Heart right ventricle (tissue), 16 donors: Measurements from ENCODE around the gene FIS1. TPM values are rescaled to one million over a fixed set of nuclear protein-coding genes. Genes with fewer than 3 reads are reported as not detected.
"Not testable (repeated sequence)": the region's sequence is repeated elsewhere in the genome, so short reads cannot be mapped to it uniquely, and the experiment has no call there.

Experiments used
- ATAC-seq, 8 donors: fragments of 200-7000 bp; cut with Tn5 transposase; one replicate each; pipeline ENCODE4 v1.9.1; 2020; ENCODE audit warnings: mild to moderate bottlenecking in 8 of 8, moderate library complexity in 8 of 8, moderate number of reproducible peaks in 1 of 8
- DNase-seq, 2 donors: peaks; one replicate each; pipeline ENCODE4 v3.0.0-alpha.2; 2020
- H3K27ac ChIP-seq, 10 donors: fragments of 200-600 bp; sonication (generic) in 2 of 10; one replicate each; pipeline versions ENCODE4 v1.5.0 to v1.8.0; 2020 to 2022; ENCODE audit warnings: mild to moderate bottlenecking in 3 of 10
- H3K27me3 ChIP-seq, 7 donors: fragments of 200-600 bp; one replicate each; pipeline ENCODE4 v1.8.0; 2021 to 2022; ENCODE audit warnings: mild to moderate bottlenecking in 2 of 7
- H3K36me3 ChIP-seq, 9 donors: fragments of 200-600 bp; sonication (generic) in 1 of 9; one replicate each; pipeline versions ENCODE4 v1.5.0 to v1.8.0; 2020 to 2022; ENCODE audit warnings: mild to moderate bottlenecking in 2 of 9
- H3K4me1 ChIP-seq, 9 donors: fragments of 200-600 bp; sonication (generic) in 1 of 9; one replicate each; pipeline versions ENCODE4 v1.5.0 to v1.8.0; 2020 to 2022; ENCODE audit warnings: mild to moderate bottlenecking in 4 of 9
- H3K4me3 ChIP-seq, 10 donors: fragments of 200-600 bp; sonication (generic) in 2 of 10; one replicate each; pipeline versions ENCODE4 v1.5.0 to v1.8.0; 2020 to 2022; ENCODE audit warnings: mild to moderate bottlenecking in 7 of 10, moderate library complexity in 2 of 10
- H3K9me3 ChIP-seq, 11 donors: fragments of 200-600 bp in 10 of 11; sonication (generic) in 2 of 11; one replicate each; pipeline versions ENCODE4 v1.5.0 to v1.8.0; 2013 to 2022; ENCODE audit warnings: mild to moderate bottlenecking in 2 of 11, control low read depth in 1 of 11, moderate library complexity in 1 of 11
- CTCF ChIP-seq, 9 donors: fragments of 200-600 bp; sonication (generic) in 2 of 9; IDR thresholded peaks; one replicate each; pipeline versions ENCODE4 v1.5.0 to v1.8.0; 2021 to 2022; ENCODE audit warnings: antibody characterized with exemption in 9 of 9, mild to moderate bottlenecking in 5 of 9, moderate library complexity in 1 of 9
- WGBS, 2 donors: extraction: QIAGEN DNeasy Blood & Tissue Kit; methylation state at CpG; one replicate each; pipeline ENCODE4 v1.1.7; 2013; ENCODE audit warnings: inconsistent platforms in 1 of 2; 5-methylcytosine and 5-hydroxymethylcytosine counted together
- intact Hi-C, 10 donors: fragments of 100-400 bp; cut with DNase I; formaldehyde crosslinking; loops; one replicate each; pipeline versions ENCODE4 v1.11.1 to v1.14.2; 2022
- polyA plus RNA-seq, 2 donors: library from polyadenylated mRNA; stranded (reverse); fragments of 200-250 nt; gene quantifications; one replicate each; pipeline ENCODE4 v1.2.3, GENCODE V29; 2013
- total RNA-seq, 10 donors: library from RNA; stranded (reverse); fragmentation: NEBNext Ultra II Directional in 3 of 10; extraction: Animal tissue kit (Norgen Biotek cat#: 25700) in 3 of 10; gene quantifications; one replicate each; pipeline versions ENCODE4 v1.2.1 to v1.2.4, GENCODE V29; 2021 to 2023
- donor health status: Arrhythmogenic right ventricular cardiomyopathy.
- donor health status: ischemic (EF 13 %, LVEDD 7.1; RV severe dilation, severe dysfunction).
- donor health status: healthy with polysubstance abuse.
- donor health status: DM: no; HTN: yes; CAD: no.
- donor health status: DM: no; HTN: no; CAD: no.
- donor health status: ischemic (EF 25% LVEDD 6.9; RV normal size, moderate dysfunction).
- donor health status: ischemic (EF 25% LVEDD 5.7; RV mildly dilated, moderate dysfunction).
- donor health status: healthy.
- donor health status: DM: yes; HTN: yes; CAD: no.
- donor health status: Ischemic cardiomyopathy.
- donor health status: ischemic (EF 35%, LVEDD 5.7; RV mildly dilated, moderate dysfunction).
- donor health status: nonischemic (EF 11% LVEDD 7.7; RV severe dilation, severe dysfunction).
- donor health status: DM: yes; HTN: yes; CAD: no.
- donor health status: PGD.
- donor health status: ischemic (EF 29% LVEDD 5.4; RV normal size, mild dysfunction).
- donor health status: nonischemic (EF 23%, LVEDD 6.1; RV moderate dilation, normal function).

FIS1 gene
- total and polyA plus RNA-seq, 12 donors, result 147 to 439 (median 292) TPM

GRCh38 chr7:101290186-101291037 is 45.5 kb upstream of the FIS1 start:
- DNase-seq (peak; percentile 49 to 63), ATAC-seq (peak; percentile 58 to 80 (median 66))
- intact Hi-C loops, H3K9me3 ChIP-seq, H3K4me3 ChIP-seq, H3K36me3 ChIP-seq, H3K27ac ChIP-seq, H3K4me1 ChIP-seq: not testable (repeated sequence)
- WGBS, 2 donors, result 24 to 32% methylated on average over 14 to 16 of the region's 18 CpGs
- peaks cover 0 to 67% (median 50%) of the 10 kb centered on the region in 7 donors for H3K27me3 ChIP-seq
- TF ChIP-seq CTCF (IDR thresholded peaks at IDR 0.05), result peak; percentile 57 to 79 (median 71)

- 42 to 59% methylated on average over 4 of the region's 4 CpGs for WGBS, 2 donors
- H3K27ac ChIP-seq, H3K9me3 ChIP-seq, DNase-seq, H3K4me3 ChIP-seq, H3K4me1 ChIP-seq, H3K36me3 ChIP-seq: not testable (repeated sequence)
- ATAC-seq, result peak in 6 of 8 donors; percentile 36 to 79 (median 47)
- peaks cover 0 to 60% (median 43%) of the 10 kb centered on the region in 7 donors for H3K27me3 ChIP-seq
- intact Hi-C loops, result loop anchor here in 4 of 10 donors (10.0 kb wide), 3 partner anchors 95 to 395 kb away; partner anchors contain the start of gene ACHE (in 1 of the 4)
Observed at GRCh38 chr7:101289687-101290086, 44.8 kb upstream of the FIS1 start.

- peaks cover 0 to 49% (median 30%) of the 10 kb centered on the region in 7 donors for H3K27me3 ChIP-seq
Observed at GRCh38 chr7:101288439-101288838, 43.6 kb upstream of the FIS1 start.

GRCh38 chr7:101287032-101287431 is 42.2 kb upstream of the FIS1 start:
- no peak overlapping the region for H3K4me3 ChIP-seq
- intact Hi-C loops, result loop anchor here in 4 of 10 donors (10.0 kb wide), 3 partner anchors 92 to 392 kb away; partner anchors contain the start of gene ACHE (in 1 of the 4)
- ATAC-seq (no peak), DNase-seq (no peak)
- peaks cover 0 to 4% (median 0%) of the 10 kb centered on the region in 9 donors for H3K4me1 ChIP-seq
- H3K27ac ChIP-seq, result no peak overlapping the region
- H3K9me3 ChIP-seq, result no peaks in the 10 kb centered on the region
- H3K27me3 ChIP-seq, result peaks cover 0 to 39% (median 16%) of the 10 kb centered on the region in 7 donors
- H3K36me3 ChIP-seq, result no peaks in the 10 kb centered on the region
- 58 to 64% methylated on average over 6 of the region's 6 CpGs for whole genome bisulfite sequencing, 2 donors
- no peak for TF ChIP-seq CTCF (IDR thresholded peaks at IDR 0.05)

More at GRCh38 chr7:101288439-101288838, 43.6 kb upstream of the FIS1 start:
- Histone ChIP-seq H3K4me1 (no peaks in the 10 kb centered on the region), H3K9me3 (no peaks in the 10 kb centered on the region), H3K4me3 (no peak overlapping the region), H3K27ac (no peak overlapping the region), H3K36me3 (no peaks in the 10 kb centered on the region)
- no peak for ATAC-seq
- DNase-seq, result no peak
- intact Hi-C loops, result loop anchor here in 4 of 10 donors (10.0 kb wide), 3 partner anchors 94 to 394 kb away; partner anchors contain the start of gene ACHE (in 1 of the 4)
- TF ChIP-seq CTCF (IDR thresholded peaks at IDR 0.05), result no peak
- WGBS, 2 donors, result 92% methylated on average over 3 of the region's 3 CpGs

- DNase-seq, result peak; percentile 46 to 61
Observed at GRCh38 chr7:101285880-101286279, 41.0 kb upstream of the FIS1 start.

More at GRCh38 chr7:101285880-101286279, 41.0 kb upstream of the FIS1 start:
- ATAC-seq, result peak; percentile 40 to 81 (median 70)
- intact Hi-C loops, result loop anchor here in 4 of 10 donors (10.0 kb wide), 3 partner anchors 91 to 391 kb away; partner anchors contain the start of gene ACHE (in 1 of the 4)
- not testable (repeated sequence) for H3K4me1 ChIP-seq, H3K4me3 ChIP-seq, H3K36me3 ChIP-seq, H3K27ac ChIP-seq, H3K9me3 ChIP-seq
- peaks cover 0 to 33% (median 7%) of the 10 kb centered on the region in 7 donors for H3K27me3 ChIP-seq
- 59 to 66% methylated on average over 3 of the region's 3 CpGs for WGBS, 2 donors
